Measurements from ENCODE around the gene ZNF3.

ZNF3 gene

GRCh38 chr7:100107890-100108289 lies 26.4 kb upstream of the ZNF3 start:
- Histone ChIP-seq H2AFZ (ENCODE audit: low read length) (no peak overlapping the region), H3K4me3 (ENCODE audit: low read length, poor library complexity, severe bottlenecking) (no peak overlapping the region), H4K20me1 (ENCODE audit: insufficient read depth, low read length, poor library complexity, severe bottlenecking) (no peaks in the 10 kb centered on the region), H3K9ac (ENCODE audit: low read depth, low read length, poor library complexity, severe bottlenecking) (no peak overlapping the region), H3K27me3 (ENCODE audit: insufficient read depth, low read length, poor library complexity, severe bottlenecking) (no peaks in the 10 kb centered on the region), H3K9me2 (replicated peaks; ENCODE audit: low read depth, low read length) (no peaks in the 10 kb centered on the region), H3K4me1 (ENCODE audit: insufficient read depth, low read length, poor library complexity, severe bottlenecking) (no peaks in the 10 kb centered on the region), H3K36me3 (ENCODE audit: insufficient read depth, low read length) (peaks cover 15% of the 10 kb centered on the region; the same call in 1 of the 2 replicates), H3F3A (ENCODE audit: low read depth) (no peaks in the 10 kb centered on the region), H3K4me2 (ENCODE audit: low read depth, low read length, poor library complexity, severe bottlenecking) (no peak overlapping the region), H3K9me3 (ENCODE audit: insufficient read depth, low read depth, low read length) (no peaks in the 10 kb centered on the region), H3K79me2 (ENCODE audit: insufficient read depth, low read length) (peaks cover 5% of the 10 kb centered on the region; the same call in 1 of the 2 replicates)
- TF ChIP-seq EZH2phosphoT487 (IDR thresholded peaks at IDR 0.05; ENCODE audit: borderline replicate concordance): no peak

DNA sequence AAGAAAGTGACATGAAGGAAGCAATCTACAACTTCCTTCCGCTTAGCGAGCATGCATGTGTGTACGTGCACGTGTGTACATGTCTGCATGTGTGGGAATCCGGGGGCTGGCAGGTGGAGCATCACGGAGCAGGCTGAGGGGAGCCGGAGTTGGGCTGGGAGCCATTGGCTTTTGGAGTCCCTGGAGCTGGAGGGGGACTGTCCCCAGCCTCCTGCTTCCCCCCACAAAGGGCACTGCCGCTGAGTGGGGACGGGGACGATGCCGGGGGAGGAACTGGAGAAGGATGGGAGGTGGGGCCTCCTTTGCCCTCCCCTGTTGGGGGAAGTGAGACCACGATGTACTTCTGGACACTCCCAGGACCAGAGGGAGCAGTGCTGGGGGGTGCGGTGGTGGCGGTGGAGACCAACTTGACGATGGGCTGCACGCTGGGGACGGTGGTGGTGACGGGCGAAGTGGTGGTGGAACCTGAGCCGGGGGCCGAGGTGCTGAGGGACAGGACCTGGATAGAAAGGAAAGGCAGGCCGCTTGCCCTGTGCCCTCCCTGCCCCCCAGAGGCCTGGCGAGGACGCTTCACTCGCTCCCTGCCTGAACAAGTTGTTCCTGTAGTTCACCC lies 25.7 kb upstream of the ZNF3 start:
- no peak for TF ChIP-seq EZH2phosphoT487 (IDR thresholded peaks at IDR 0.05; ENCODE audit: borderline replicate concordance)
- TF ChIP-seq CTCF (conservative IDR thresholded peaks at IDR 0.05; ENCODE audit: low read length): no peak
- Histone ChIP-seq H2AFZ (ENCODE audit: low read length) (no peak overlapping the region), H3F3A (ENCODE audit: low read depth) (no peaks in the 10 kb centered on the region), H3K36me3 (ENCODE audit: insufficient read depth, low read length) (peaks cover 15% of the 10 kb centered on the region; the same call in 1 of the 2 replicates), H3K27me3 (ENCODE audit: insufficient read depth, low read length, poor library complexity, severe bottlenecking) (no peaks in the 10 kb centered on the region), H4K20me1 (ENCODE audit: insufficient read depth, low read length, poor library complexity, severe bottlenecking) (no peaks in the 10 kb centered on the region), H3K4me3 (ENCODE audit: low read length, poor library complexity, severe bottlenecking) (no peak overlapping the region), H3K9me3 (ENCODE audit: insufficient read depth, low read depth, low read length) (no peaks in the 10 kb centered on the region), H3K9ac (ENCODE audit: low read depth, low read length, poor library complexity, severe bottlenecking) (no peak overlapping the region), H3K79me2 (ENCODE audit: insufficient read depth, low read length) (peaks cover 12% of the 10 kb centered on the region), H3K4me2 (ENCODE audit: low read depth, low read length, poor library complexity, severe bottlenecking) (no peak overlapping the region), H3K4me1 (ENCODE audit: insufficient read depth, low read length, poor library complexity, severe bottlenecking) (peaks cover 6% of the 10 kb centered on the region), H3K9me2 (replicated peaks; ENCODE audit: low read depth, low read length) (no peaks in the 10 kb centered on the region)

GRCh38 chr7:100106633-100107032 lies 25.1 kb upstream of the ZNF3 start:
- H3K9me2 ChIP-seq (replicated peaks; ENCODE audit: low read depth, low read length): no peaks in the 10 kb centered on the region
- no peak overlapping the region for H2AFZ ChIP-seq (ENCODE audit: low read length)
- H3K27me3 ChIP-seq (ENCODE audit: insufficient read depth, low read length, poor library complexity, severe bottlenecking): no peaks in the 10 kb centered on the region
- no peaks in the 10 kb centered on the region for H3F3A ChIP-seq (ENCODE audit: low read depth)
- H4K20me1 ChIP-seq (ENCODE audit: insufficient read depth, low read length, poor library complexity, severe bottlenecking): no peaks in the 10 kb centered on the region
- no peak overlapping the region for H3K9ac ChIP-seq (ENCODE audit: low read depth, low read length, poor library complexity, severe bottlenecking)
- no peak overlapping the region for H3K4me2 ChIP-seq (ENCODE audit: low read depth, low read length, poor library complexity, severe bottlenecking)
- H3K4me3 ChIP-seq (ENCODE audit: low read length, poor library complexity, severe bottlenecking): no peak overlapping the region
- peaks cover 16% of the 10 kb centered on the region for H3K79me2 ChIP-seq (ENCODE audit: insufficient read depth, low read length)
- TF ChIP-seq EZH2phosphoT487 (IDR thresholded peaks at IDR 0.05; ENCODE audit: borderline replicate concordance) (no peak), CTCF (conservative IDR thresholded peaks at IDR 0.05; ENCODE audit: low read length) (no peak)
- peaks cover 9% of the 10 kb centered on the region for H3K4me1 ChIP-seq (ENCODE audit: insufficient read depth, low read length, poor library complexity, severe bottlenecking)
- peaks cover 15% of the 10 kb centered on the region; the same call in 1 of the 2 replicates for H3K36me3 ChIP-seq (ENCODE audit: insufficient read depth, low read length)
- no peaks in the 10 kb centered on the region for H3K9me3 ChIP-seq (ENCODE audit: insufficient read depth, low read depth, low read length)

DNA sequence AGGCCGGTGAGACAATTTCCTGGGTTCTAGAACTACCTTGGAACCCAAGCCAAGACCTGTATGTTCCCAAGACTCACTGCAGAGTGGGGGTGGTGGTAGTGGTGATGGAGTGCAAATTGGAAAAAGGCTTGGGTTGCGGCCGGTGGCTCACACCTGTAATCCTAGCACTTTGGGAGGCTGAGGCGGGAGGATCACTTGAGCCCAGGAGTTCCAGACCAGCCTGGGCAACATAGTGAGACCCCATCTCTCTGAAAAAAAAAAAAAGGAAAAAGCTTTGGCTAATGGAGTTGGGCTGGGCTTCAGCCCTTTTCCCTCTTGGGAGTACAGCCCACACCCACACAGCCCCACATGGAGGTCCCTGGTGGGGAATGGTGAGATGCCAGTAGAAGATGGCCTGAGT lies 24.0 kb upstream of the ZNF3 start:
- H3K36me3 ChIP-seq (ENCODE audit: insufficient read depth, low read length): peaks cover 15% of the 10 kb centered on the region; the same call in 1 of the 2 replicates
- H3K9me2 ChIP-seq (replicated peaks; ENCODE audit: low read depth, low read length): no peaks in the 10 kb centered on the region

More for the DNA sequence above, 24.0 kb upstream of the ZNF3 start:
- Histone ChIP-seq H3F3A (ENCODE audit: low read depth) (no peaks in the 10 kb centered on the region), H3K79me2 (ENCODE audit: insufficient read depth, low read length) (peaks cover 23% of the 10 kb centered on the region), H3K4me3 (ENCODE audit: low read length, poor library complexity, severe bottlenecking) (no peak overlapping the region), H3K4me1 (ENCODE audit: insufficient read depth, low read length, poor library complexity, severe bottlenecking) (peaks cover 9% of the 10 kb centered on the region), H4K20me1 (ENCODE audit: insufficient read depth, low read length, poor library complexity, severe bottlenecking) (peaks cover 3% of the 10 kb centered on the region), H2AFZ (ENCODE audit: low read length) (no peak overlapping the region), H3K9ac (ENCODE audit: low read depth, low read length, poor library complexity, severe bottlenecking) (no peak overlapping the region), H3K9me3 (ENCODE audit: insufficient read depth, low read depth, low read length) (no peaks in the 10 kb centered on the region), H3K27me3 (ENCODE audit: insufficient read depth, low read length, poor library complexity, severe bottlenecking) (peaks cover 4% of the 10 kb centered on the region), H3K4me2 (ENCODE audit: low read depth, low read length, poor library complexity, severe bottlenecking) (no peak overlapping the region)
- TF ChIP-seq CTCF (conservative IDR thresholded peaks at IDR 0.05; ENCODE audit: low read length) (no peak), EZH2phosphoT487 (IDR thresholded peaks at IDR 0.05; ENCODE audit: borderline replicate concordance) (no peak)
